GM18858 (cell line): ENCODE results near the gene DOCK4.
"Not testable (repeated sequence)": the region's sequence is repeated elsewhere in the genome, so short reads cannot be mapped to it uniquely, and the experiment has no call there.

ENCODE experiments used
- ATAC-seq: cut with Tn5 transposase; IDR thresholded peaks from one replicate; pipeline ENCODE4 v1.9.1; 2021; ENCODE audit not compliant: unreplicated experiment

Gene DOCK4

GRCh38 chr7:112137141-112138101 is 68.8 kb downstream of the DOCK4 start:
- no peak for ATAC-seq

GRCh38 chr7:112136271-112137008 is 69.8 kb downstream of the DOCK4 start:
- no peak for ATAC-seq

GRCh38 chr7:112135815-112136214 is 70.4 kb downstream of the DOCK4 start:
- ATAC-seq = no peak

DNA sequence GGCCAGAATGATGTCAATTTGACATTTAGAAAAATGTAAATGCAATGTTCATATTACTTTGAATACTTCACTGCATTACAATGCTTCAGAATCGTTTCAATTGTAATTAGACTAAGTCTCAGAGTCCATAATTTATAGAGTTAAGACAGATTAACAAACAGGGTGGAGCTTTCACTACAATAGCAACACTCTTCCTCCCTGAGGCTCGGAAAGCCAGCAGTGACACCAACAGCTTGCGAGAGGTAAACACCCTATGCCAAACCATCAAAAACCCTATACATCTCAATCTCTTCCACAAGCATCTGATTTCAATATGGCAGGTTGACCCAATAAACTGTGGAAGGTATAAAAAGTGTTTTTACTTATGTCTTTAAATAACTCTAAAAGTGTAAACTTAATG is 72.2 kb downstream of the DOCK4 start:
- ATAC-seq = no peak

DNA sequence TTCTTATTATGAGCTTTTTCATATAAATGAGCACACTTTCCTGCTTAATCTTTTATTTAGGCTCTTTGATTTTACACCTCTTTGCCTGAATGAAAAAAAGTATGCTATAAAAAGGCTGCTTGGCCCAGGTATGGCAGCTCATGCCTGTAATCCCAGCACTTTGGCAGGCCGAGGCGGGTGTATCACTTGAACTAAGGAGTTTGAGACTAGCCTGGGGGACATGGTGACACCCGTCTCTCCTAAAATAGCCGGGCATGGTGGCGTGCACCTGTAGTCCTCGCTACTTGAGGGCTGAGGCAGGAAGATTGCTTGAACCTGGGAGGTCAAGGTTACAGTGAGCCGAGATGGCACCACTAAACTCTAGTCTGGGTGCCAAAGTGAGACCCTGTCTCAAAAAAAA is 72.9 kb downstream of the DOCK4 start:
- ATAC-seq = no peak

DNA sequence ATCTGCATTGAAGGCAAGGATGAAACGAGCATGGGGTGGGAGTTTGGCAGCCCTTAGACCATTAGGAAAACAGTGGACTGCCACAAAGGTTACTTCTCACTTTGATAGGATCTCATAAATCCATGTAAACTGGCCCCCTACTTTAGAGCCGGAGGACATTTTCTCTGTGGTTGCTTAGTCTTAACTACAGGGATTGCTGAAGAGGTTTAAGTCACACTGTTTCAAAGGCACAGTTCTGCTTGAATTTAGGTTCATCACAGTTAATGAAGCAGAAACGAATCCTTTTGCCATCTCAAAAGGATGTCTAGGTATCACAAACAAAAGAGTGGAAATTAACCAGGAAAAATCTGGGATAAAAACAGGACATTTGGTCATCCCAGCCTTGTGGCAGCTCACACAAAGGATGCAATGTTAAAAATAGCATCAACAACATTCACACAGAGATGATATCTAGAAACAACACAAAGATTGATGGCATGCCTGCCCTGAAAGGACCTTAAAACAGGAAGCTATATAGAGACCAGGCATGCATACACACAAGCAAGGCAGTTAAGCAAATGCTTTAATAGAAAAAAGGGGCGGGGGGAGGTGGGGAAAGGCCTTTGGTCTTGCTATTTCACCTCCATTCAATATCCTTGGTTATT is 74.0 kb downstream of the DOCK4 start:
- ATAC-seq = no peak

GRCh38 chr7:112130729-112131410 is 75.3 kb downstream of the DOCK4 start:
- ATAC-seq = no peak

DNA sequence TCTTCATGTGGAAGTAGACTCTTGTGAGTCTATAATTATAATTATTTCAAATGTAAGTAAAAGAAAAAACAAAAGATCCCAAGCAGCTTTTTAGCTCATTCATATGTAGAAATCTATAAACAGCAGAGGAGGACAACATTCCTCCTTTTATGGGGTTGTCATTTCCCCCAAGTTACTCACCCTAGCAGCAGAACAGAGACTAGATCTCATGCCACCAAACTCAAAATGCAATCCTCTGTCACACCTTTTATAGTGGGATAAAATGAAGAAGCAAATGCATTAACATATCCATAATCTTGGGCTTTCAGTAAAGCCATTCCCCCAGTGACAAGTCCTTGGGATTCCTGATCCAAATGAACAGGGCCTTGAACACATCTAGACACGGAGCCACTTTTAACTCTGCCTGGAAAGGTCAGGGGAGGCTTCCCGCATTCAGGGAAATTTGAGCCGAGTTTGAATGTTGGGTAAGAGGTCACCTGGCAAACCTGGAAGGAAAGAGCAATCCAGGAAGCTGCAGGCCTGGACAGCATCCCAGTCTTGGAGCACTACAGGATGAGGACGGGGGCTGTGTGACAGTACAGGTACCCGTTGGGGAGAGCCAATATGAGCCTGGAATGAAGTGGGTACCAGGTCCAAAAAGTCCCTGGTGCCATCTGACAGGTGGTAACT is 76.4 kb downstream of the DOCK4 start:
- no peak for ATAC-seq

GRCh38 chr7:112128461-112129425 is 77.5 kb downstream of the DOCK4 start:
- not testable (repeated sequence) for ATAC-seq

DNA sequence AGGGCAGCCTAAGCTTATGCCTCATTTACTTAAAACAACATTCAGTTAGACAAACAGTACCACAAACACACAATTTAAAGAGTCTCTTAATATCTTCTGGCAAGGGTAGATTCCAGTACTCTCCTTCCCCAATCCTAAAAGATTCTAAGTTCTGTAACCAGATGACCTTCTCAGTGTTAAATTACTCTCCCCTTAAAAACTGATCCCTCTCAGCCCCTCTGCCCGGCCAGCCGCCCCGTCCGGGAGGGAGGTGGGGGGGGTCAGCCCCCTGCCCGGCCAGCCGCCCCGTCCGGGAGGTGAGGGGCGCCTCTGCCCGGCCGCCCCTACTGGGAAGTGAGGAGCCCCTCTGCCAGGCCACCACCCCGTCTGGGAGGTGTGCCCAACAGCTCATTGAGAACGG is 78.2 kb downstream of the DOCK4 start:
- ATAC-seq = not testable (repeated sequence)

GRCh38 chr7:112125250-112125649 is 80.9 kb downstream of the DOCK4 start:
- no peak for ATAC-seq

GRCh38 chr7:112124061-112124766 is 82.0 kb downstream of the DOCK4 start:
- no peak for ATAC-seq

GRCh38 chr7:112122798-112123197 is 83.4 kb downstream of the DOCK4 start:
- no peak for ATAC-seq

DNA sequence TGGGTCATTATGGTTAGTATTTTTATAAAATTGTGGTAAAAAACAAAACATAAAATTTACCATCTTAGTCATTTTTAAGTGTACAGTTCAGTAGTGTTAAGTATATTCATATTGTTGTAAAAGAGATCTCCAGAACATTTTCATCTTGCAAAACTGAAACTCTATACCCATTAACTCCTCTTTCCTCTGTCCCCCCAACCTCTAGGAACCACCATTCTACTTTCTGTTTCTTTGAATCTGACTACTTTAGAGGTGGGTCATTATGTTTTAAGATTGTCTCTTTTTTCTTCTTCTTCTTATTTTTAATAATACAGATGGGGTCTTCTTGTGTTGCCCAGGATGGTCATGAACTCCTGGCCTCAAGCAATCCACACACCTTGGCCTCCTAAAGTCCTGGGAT is 84.1 kb downstream of the DOCK4 start:
- no peak for ATAC-seq

GRCh38 chr7:112121318-112121717 is 84.9 kb downstream of the DOCK4 start:
- ATAC-seq = no peak

DNA sequence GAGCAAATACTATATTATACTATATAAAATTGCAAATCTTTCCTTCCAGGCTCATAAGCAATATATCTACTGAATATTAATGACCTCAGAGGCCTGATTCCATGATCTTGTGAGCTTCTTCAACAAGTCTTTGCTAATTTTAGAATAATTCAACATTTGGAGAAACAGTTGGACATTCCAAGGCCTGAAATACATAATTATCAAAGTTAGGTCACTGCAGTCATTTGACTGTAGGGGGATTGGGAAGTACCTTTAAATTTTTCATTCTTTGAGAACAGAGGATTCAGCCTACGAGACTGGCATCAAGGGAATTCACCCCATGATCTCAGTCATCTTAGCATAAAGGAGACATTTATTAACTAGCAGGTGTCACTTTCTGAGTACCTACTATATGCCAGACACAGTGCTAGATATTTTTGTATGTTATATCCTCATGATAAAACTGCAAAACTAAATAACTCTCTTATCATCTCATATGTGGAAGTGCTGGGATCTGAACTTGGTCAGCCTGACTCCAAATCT is 85.4 kb downstream of the DOCK4 start:
- ATAC-seq = peak; percentile 73

DNA sequence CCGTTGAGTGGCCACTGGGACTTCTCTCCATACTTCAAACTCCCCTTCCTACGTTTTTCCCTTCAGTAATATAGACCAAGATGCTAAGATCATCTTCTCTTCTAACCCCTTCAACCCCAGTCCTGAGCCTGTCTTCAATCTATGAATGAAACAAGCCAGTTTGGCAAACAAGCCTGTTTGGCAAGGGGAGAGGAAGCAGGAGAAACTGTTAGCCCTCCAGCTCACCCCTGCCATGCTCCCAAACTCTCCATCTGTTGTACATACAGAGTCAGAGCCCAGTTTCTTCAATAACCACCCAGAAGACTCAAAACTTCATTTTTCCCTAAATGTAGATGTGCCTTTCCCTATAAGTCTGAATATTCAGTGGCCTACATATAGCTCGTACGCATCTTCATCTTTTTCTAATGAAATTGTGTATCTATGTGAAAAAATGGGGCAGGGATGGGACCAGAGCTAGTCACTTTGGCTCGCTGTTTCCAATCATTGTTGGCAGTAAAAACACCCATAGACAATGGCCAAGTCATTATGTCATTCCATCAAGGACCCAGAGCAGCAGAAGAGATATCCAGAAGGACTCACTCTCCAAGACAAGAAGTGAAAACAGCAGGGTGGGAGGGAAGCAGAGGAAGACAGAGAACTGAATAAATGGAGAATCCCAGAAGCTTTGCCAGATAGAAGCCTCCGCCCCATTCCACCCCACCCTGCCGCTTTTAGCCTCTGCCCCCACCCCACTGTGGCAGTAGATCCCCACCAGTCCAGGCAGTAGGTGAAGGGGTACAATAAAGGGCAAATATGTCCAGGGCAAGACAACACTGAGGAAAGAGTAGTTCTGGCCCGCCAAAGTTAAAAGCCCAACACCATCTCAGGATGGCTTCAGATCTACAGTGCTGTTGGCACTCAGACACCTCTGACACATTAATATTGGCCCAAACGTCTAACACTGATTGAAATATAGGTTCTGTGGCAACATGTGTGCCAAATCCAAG is 87.3 kb downstream of the DOCK4 start:
- no peak for ATAC-seq
